Neural progenitor cell (in vitro differentiated cells): ENCODE measurements around the gene IFRD2. TPM values are rescaled to one million over a fixed set of nuclear protein-coding genes. Genes with fewer than 3 reads are reported as not detected.

Experiments used
- DNase-seq: peaks from one replicate; pipeline ENCODE4 v3.0.0-alpha.2; 2016; ENCODE audit warnings: low spot score
- H2AFZ ChIP-seq: fragments of 200-600 bp; sonication (generic); replicated peaks from 2 replicates; pipeline ENCODE4 v1.6.1; 2016; ENCODE audit warnings: antibody characterized with exemption
- H3F3A ChIP-seq: fragments of 200-600 bp; sonication (generic); 2 replicates; pipeline ENCODE4 v1.6.1; 2016; ENCODE audit warnings: antibody characterized with exemption, low read depth
- H3K27ac ChIP-seq: fragments of 200-600 bp; sonication (generic); 2 replicates; pipeline ENCODE4 v1.5.1; 2016; ENCODE audit warnings: mild to moderate bottlenecking
- H3K27me3 ChIP-seq: fragments of 200-600 bp; sonication (generic); 2 replicates; pipeline ENCODE4 v1.6.1; 2016; ENCODE audit warnings: mild to moderate bottlenecking, moderate library complexity
- H3K36me3 ChIP-seq: fragments of 200-600 bp; sonication (generic); 2 replicates; pipeline ENCODE4 v1.5.1; 2016
- H3K4me1 ChIP-seq: fragments of 200-600 bp; sonication (generic); 2 replicates; pipeline ENCODE4 v1.6.1; 2016; ENCODE audit warnings: mixed run types
- H3K4me2 ChIP-seq: fragments of 200-600 bp; sonication (generic); 2 replicates; pipeline ENCODE4 v1.6.1; 2016
- H3K4me3 ChIP-seq: fragments of 200-600 bp; sonication (generic); 2 replicates; pipeline ENCODE4 v1.5.1; 2016
- H3K79me2 ChIP-seq: fragments of 200-600 bp; sonication (generic); 2 replicates; pipeline ENCODE4 v1.6.1; 2016; ENCODE audit warnings: low read depth
- H3K9ac ChIP-seq: fragments of 200-600 bp; sonication (generic); 2 replicates; pipeline ENCODE4 v1.6.1; 2016
- H3K9me3 ChIP-seq: fragments of 200-600 bp; sonication (generic); 2 replicates; pipeline ENCODE4 v1.5.1; 2016; ENCODE audit warnings: low read depth
- H4K20me1 ChIP-seq: fragments of 200-600 bp; sonication (generic); 2 replicates; pipeline ENCODE4 v1.6.1; 2016; ENCODE audit warnings: low read depth
- H3K27ac Mint-ChIP-seq: 3 replicates; pipeline ENCODE4 v1.8.0; 2021; ENCODE audit warnings: mixed read lengths
- H3K27me3 Mint-ChIP-seq: 2 replicates; pipeline ENCODE4 v1.8.0; 2022; ENCODE audit warnings: low read depth, mild to moderate bottlenecking, inconsistent platforms, moderate library complexity, mixed read lengths; ENCODE audit not compliant: insufficient read depth
- H3K36me3 Mint-ChIP-seq: 3 replicates; pipeline ENCODE4 v1.8.0; 2021; ENCODE audit warnings: mixed read lengths
- H3K4me1 Mint-ChIP-seq: 3 replicates; pipeline ENCODE4 v1.8.0; 2021; ENCODE audit warnings: mixed read lengths
- H3K4me3 Mint-ChIP-seq: 3 replicates; pipeline ENCODE4 v1.8.0; 2021; ENCODE audit warnings: mild to moderate bottlenecking, moderate library complexity, mixed read lengths
- H3K9me3 Mint-ChIP-seq: 3 replicates; pipeline ENCODE4 v1.8.0; 2020; ENCODE audit warnings: mixed read lengths
- EZH2 ChIP-seq: fragments of 200-600 bp; sonication (generic); IDR thresholded peaks from 2 replicates; pipeline ENCODE4 v1.6.1; 2017; ENCODE audit warnings: antibody characterized with exemption, mild to moderate bottlenecking, moderate library complexity
- EZH2phosphoT487 ChIP-seq: fragments of 200-600 bp; sonication (generic); IDR thresholded peaks from 2 replicates; pipeline ENCODE4 v1.6.1; 2017; ENCODE audit warnings: antibody characterized with exemption
- total RNA-seq: library from RNA; depleted of rRNA; stranded (reverse); fragments of >200 nt; gene quantifications from 2 replicates; pipeline ENCODE4 v1.2.3, GENCODE V29; 2015; ENCODE audit warnings: low replicate concordance
- TF ChIP-seq, protein P1 (sequence below): fragments of 200-600 bp; sonication (generic); IDR thresholded peaks from 2 replicates; pipeline ENCODE4 v1.5.1; 2017; ENCODE audit warnings: antibody characterized with exemption, mild to moderate bottlenecking

Gene IFRD2
- total RNA-seq, 1 donor from 2014 or later: 26.4 TPM

DNA sequence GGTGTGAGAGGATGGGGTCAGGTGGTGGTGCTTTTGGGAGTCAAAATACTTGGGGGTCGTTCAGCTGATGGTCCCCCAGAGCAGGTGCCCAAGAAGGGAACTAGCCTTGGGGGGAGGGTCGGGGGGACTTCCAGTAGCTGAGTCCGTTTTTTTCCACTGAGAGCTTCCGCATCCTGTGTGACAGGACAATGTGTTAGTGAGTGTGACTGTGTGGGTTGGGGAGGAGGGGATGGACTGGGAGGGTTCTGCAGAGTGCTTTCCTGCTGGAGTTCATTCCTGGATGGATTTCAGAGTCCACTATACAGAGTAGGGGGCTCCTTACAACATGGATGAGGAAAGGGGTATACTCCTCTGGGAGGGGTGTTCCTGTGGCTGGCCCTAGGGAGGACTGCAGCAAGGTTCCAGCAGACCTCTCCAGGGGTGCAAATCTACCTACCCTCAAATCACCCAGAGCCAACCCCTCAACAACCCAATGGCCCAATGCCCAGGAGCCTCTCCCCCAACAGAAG is 30.9 kb upstream of the IFRD2 start:
- no peaks in the 10 kb centered on the region for H3K27me3 ChIP-seq
- peak overlapping the region; percentile 88 for H3K4me3 Mint-ChIP-seq
- no peaks in the 10 kb centered on the region for H3K36me3 ChIP-seq
- peaks cover 16% of the 10 kb centered on the region for H3K36me3 Mint-ChIP-seq
- H3F3A ChIP-seq: peaks cover 35% of the 10 kb centered on the region
- H3K4me1 ChIP-seq: peaks cover 34% of the 10 kb centered on the region
- no peak overlapping the region for H3K4me3 ChIP-seq
- TF ChIP-seq, protein P1, sequence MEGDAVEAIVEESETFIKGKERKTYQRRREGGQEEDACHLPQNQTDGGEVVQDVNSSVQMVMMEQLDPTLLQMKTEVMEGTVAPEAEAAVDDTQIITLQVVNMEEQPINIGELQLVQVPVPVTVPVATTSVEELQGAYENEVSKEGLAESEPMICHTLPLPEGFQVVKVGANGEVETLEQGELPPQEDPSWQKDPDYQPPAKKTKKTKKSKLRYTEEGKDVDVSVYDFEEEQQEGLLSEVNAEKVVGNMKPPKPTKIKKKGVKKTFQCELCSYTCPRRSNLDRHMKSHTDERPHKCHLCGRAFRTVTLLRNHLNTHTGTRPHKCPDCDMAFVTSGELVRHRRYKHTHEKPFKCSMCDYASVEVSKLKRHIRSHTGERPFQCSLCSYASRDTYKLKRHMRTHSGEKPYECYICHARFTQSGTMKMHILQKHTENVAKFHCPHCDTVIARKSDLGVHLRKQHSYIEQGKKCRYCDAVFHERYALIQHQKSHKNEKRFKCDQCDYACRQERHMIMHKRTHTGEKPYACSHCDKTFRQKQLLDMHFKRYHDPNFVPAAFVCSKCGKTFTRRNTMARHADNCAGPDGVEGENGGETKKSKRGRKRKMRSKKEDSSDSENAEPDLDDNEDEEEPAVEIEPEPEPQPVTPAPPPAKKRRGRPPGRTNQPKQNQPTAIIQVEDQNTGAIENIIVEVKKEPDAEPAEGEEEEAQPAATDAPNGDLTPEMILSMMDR: no peak
- no peak for TF ChIP-seq EZH2
- TF ChIP-seq EZH2phosphoT487: no peak
- H3K9me3 Mint-ChIP-seq: no peaks in the 10 kb centered on the region
- no peak for DNase-seq
- H3K4me1 Mint-ChIP-seq: peaks cover 54% of the 10 kb centered on the region
- H3K9ac ChIP-seq: no peak overlapping the region
- peaks cover 36% of the 10 kb centered on the region for H4K20me1 ChIP-seq
- H3K9me3 ChIP-seq: no peaks in the 10 kb centered on the region
- H2AFZ ChIP-seq: no peak overlapping the region
- peaks cover 44% of the 10 kb centered on the region for H3K79me2 ChIP-seq
- peaks cover 4% of the 10 kb centered on the region for H3K27me3 Mint-ChIP-seq
- peak overlapping the region; percentile 53 for H3K27ac Mint-ChIP-seq
- H3K4me2 ChIP-seq: no peak overlapping the region
- no peak overlapping the region for H3K27ac ChIP-seq

DNA sequence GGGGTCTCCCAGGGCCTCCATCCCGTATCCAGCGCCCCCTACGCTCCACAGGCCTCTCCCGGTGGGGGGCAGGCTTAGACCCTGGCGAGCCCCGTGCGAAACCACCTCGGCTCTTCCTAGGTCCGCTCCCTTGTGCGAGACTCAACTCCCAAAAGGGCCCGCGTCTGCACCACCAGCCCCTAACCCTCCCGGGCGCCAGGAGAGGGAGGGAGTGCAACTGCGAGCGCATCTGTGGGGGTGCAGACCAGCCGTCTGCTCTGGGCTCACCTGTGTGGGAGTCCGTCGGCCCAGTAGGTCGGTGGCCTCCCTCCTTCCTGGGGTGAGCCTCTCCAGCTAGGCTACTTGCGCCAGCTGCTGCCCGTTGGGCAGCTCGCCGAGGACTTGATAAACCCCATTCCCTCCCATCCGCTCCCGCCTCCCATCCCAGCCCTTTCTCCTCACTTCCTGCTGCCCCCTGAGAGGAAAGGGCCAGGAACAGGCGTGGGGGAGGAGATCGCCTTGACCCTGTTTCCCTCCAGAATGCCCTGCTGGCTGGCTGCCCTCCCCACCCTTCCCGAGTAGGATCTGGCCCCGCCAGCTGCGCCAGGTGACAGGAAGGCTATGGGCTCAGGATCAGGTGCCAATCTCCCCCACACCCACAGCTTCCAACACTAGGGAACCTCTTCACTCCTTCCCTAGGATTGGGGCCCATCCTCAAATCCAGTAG is 30.3 kb upstream of the IFRD2 start, which contains the start of gene HYAL2:
TSS of gene HYAL2 (minus strand) at position 360 of the 706 bp plus-strand sequence. CDS start 2,256 bp downstream, outside the sequence.
- no peaks in the 10 kb centered on the region for H3K9me3 ChIP-seq
- H3K79me2 ChIP-seq: peaks cover 46% of the 10 kb centered on the region
- H3K27ac ChIP-seq: peak within 1 kb of the TSS; percentile 99
- TF ChIP-seq EZH2phosphoT487 (no peak), EZH2 (no peak)
- TF ChIP-seq, protein P1: no peak
- H3K9ac ChIP-seq: peak within 1 kb of the TSS; percentile 91
- H3K27me3 ChIP-seq: no peaks in the 10 kb centered on the region
- H3K4me2 ChIP-seq: peak within 1 kb of the TSS; percentile 88
- Mint-ChIP-seq H3K27ac (peak within 1 kb of the TSS; percentile 100), H3K36me3 (peaks cover 17% of the 10 kb centered on the region), H3K4me3 (peak within 1 kb of the TSS; percentile 88), H3K27me3 (peaks cover 4% of the 10 kb centered on the region), H3K9me3 (no peaks in the 10 kb centered on the region), H3K4me1 (peaks cover 51% of the 10 kb centered on the region)
- H3K36me3 ChIP-seq: no peaks in the 10 kb centered on the region
- H3K4me3 ChIP-seq: peak within 1 kb of the TSS; percentile 84
- peaks cover 34% of the 10 kb centered on the region for H3K4me1 ChIP-seq
- peak within 1 kb of the TSS; percentile 95 for H2AFZ ChIP-seq
- peaks cover 35% of the 10 kb centered on the region for H3F3A ChIP-seq
- peak; percentile 61 for DNase-seq
- H4K20me1 ChIP-seq: peaks cover 40% of the 10 kb centered on the region

DNA sequence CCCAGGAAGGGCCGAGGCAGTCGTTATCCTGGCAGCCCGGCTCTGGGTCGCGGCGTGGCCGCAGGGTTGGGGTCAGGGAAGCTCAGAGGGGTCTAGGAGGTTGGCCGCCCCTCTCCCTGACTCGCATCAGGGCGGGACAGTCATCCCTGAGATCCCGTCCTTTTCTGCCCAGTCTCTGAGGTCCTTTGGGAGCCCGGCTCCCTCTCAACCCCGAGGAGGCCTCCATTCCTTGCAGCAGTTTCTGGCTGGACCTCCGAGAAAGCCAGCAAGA is 29.8 kb upstream of the IFRD2 start:
- no peaks in the 10 kb centered on the region for H3K9me3 ChIP-seq
- H2AFZ ChIP-seq: peak overlapping the region; percentile 30
- no peak overlapping the region for H3K27ac ChIP-seq
- peaks cover 51% of the 10 kb centered on the region for H3K4me1 Mint-ChIP-seq
- DNase-seq: no peak
- H3K27ac Mint-ChIP-seq: no peak overlapping the region
- peaks cover 20% of the 10 kb centered on the region for H3K36me3 Mint-ChIP-seq
- no peaks in the 10 kb centered on the region for H3K9me3 Mint-ChIP-seq
- TF ChIP-seq, protein P1: no peak
- TF ChIP-seq EZH2phosphoT487: no peak
- TF ChIP-seq EZH2: no peak
- H3K79me2 ChIP-seq: peaks cover 45% of the 10 kb centered on the region
- H3F3A ChIP-seq: peaks cover 35% of the 10 kb centered on the region
- H4K20me1 ChIP-seq: peaks cover 37% of the 10 kb centered on the region
- peak overlapping the region; percentile 84 for H3K4me3 ChIP-seq
- H3K4me1 ChIP-seq: peaks cover 30% of the 10 kb centered on the region
- no peaks in the 10 kb centered on the region for H3K36me3 ChIP-seq
- no peaks in the 10 kb centered on the region for H3K27me3 ChIP-seq
- peak overlapping the region; percentile 88 for H3K4me2 ChIP-seq
- H3K9ac ChIP-seq: no peak overlapping the region
- H3K27me3 Mint-ChIP-seq: peaks cover 4% of the 10 kb centered on the region
- H3K4me3 Mint-ChIP-seq: peak overlapping the region; percentile 88
